GM10248 (cell line): ENCODE results near the gene MRS2.

Experiments
- CTCF ChIA-PET: fragments of 300-600 bp; sonication (Branson Sonifier 250); formaldehyde crosslinking; extraction: SDS; loops from one replicate; lab custom pipeline; 2021; ENCODE audit warnings: antibody characterized with exemption; lab: Yijun Ruan, JAX
- POLR2A ChIA-PET: fragments of 350-650 bp; sonication (Branson Sonifier 250); formaldehyde crosslinking; extraction: SDS; loops from one replicate; lab custom pipeline; 2020; ENCODE audit warnings: antibody characterized with exemption; lab: Yijun Ruan, JAX
- DNase-seq: peaks from one replicate; pipeline ENCODE4 v3.0.0; 2012; ENCODE audit errors: extremely low spot score
- TF ChIP-seq, protein P1 (sequence below): IDR thresholded peaks from 2 replicates; pipeline ENCODE4 v1.5.1; 2012; ENCODE audit warnings: mild to moderate bottlenecking, low read depth; ENCODE audit errors: extremely low read depth, missing control alignments, control extremely low read depth

The MRS2 gene

DNA sequence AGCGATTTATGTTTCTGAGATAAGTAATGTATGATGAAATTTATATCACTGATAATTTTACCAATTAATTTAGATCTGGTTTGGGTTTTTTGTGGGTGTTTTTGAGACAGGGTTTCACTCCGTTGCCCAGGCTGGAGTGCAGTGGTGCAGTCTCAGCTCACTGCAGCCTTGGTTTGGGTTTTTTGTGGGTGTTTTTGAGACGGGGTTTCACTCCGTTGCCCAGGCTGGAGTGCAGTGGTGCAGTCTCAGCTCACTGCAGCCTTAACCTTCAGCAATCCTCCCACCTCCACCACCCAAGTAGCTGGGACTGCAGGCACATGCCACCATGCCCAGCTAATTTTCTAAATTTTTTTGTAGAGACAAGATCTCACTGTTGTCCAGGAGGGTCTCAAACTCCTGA is 13.0 kb downstream of the MRS2 start:
- TF ChIP-seq, protein P1, sequence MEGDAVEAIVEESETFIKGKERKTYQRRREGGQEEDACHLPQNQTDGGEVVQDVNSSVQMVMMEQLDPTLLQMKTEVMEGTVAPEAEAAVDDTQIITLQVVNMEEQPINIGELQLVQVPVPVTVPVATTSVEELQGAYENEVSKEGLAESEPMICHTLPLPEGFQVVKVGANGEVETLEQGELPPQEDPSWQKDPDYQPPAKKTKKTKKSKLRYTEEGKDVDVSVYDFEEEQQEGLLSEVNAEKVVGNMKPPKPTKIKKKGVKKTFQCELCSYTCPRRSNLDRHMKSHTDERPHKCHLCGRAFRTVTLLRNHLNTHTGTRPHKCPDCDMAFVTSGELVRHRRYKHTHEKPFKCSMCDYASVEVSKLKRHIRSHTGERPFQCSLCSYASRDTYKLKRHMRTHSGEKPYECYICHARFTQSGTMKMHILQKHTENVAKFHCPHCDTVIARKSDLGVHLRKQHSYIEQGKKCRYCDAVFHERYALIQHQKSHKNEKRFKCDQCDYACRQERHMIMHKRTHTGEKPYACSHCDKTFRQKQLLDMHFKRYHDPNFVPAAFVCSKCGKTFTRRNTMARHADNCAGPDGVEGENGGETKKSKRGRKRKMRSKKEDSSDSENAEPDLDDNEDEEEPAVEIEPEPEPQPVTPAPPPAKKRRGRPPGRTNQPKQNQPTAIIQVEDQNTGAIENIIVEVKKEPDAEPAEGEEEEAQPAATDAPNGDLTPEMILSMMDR = no peak
- ChIA-PET CTCF (interaction anchor here (1.1 to 1.4 kb wide), 4 partner anchors 8 to 79 kb away, joined by 3 to 5 read pairs (median 3); partner anchors contain the start of gene ALDH5A1), POLR2A (no interaction called here)
- no peak for DNase-seq

DNA sequence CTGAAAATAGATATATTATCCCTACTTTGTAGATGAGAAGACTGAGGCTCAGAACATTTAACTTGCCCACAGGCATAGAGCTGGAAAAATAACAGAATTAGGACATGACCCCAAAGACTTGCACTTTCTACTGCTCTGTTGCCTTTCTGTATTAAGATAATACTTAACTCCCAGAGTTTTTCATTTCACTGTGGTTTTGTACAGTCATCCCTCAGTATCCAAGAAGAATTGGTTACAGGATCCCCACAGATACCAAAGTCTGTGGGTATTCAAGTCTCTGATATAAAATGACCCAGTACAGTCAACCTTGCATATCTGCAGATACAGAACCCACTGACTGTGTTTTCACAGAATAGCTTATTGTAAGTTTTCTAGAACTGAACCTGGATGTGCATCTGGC is 16.8 kb downstream of the MRS2 start:
- TF ChIP-seq, protein P1 = no peak
- CTCF ChIA-PET = interaction anchor here (3.7 kb wide), 1 partner anchor 12 kb away, joined by 23 read pairs; no protein-coding TSS in a partner anchor
- POLR2A ChIA-PET = no interaction called here
- no peak for DNase-seq

DNA sequence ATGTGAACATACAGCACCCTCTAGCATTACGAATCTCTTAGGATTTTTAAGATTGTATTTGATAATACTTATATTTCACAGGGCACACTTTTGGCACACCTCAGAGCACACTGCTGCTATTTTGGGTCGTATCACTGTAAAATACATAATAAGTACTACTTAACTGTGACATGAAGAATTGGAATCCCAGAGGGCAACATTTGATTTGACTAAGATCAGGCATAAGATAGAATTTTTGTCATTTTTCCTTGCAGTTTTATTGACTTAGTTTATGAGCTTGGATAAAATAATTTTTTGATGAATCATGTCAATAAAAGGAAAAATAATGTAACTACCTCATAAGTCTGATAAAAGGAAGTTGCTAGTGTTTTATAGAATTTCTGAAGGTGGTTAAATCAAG is 22.4 kb downstream of the MRS2 start:
- ChIA-PET POLR2A (no interaction called here), CTCF (interaction anchor here (0.8 to 2.4 kb wide), 7 partner anchors 10 to 757 kb away, joined by 3 to 6 read pairs (median 4); no protein-coding TSS in a partner anchor)
- TF ChIP-seq, protein P1 = no peak
- DNase-seq = no peak

DNA sequence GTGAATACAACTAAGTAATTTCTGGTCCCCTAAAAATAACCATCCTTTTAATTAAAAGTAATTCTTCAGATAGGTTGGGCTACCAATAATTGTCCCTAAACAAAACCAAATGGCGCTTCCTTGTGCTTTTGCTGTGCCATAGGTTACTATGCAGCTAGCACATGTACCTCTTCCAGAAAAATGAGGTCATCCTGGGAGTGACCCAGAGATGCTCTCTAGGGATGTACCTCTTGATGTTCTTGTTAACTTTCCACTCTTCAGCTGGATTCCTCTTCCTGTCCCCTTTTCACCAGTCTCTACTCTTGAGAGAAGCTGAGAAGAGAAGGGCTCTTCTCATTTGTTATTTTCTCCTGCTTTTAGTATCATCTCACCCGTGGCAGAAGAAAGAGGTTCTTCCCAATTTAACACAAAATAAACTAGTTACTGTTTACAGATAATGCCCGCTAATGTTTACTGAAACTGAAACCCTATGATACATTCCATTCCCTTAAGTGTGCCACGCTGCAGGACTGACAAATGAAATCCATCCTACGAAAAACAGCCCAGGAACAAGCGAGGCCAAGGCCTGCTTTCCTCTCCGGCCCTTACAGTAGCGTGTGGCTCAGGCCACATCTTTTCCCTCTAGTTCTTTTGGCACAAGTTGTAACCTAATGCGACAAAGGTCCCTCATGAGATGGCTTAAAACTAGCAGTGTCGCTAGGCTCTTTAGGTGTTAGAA is 24.2 kb downstream of the MRS2 start:
- CTCF ChIA-PET = interaction anchor here (2.4 kb wide), 1 partner anchor 8 kb away, joined by 6 read pairs; no protein-coding TSS in a partner anchor
- TF ChIP-seq, protein P1 = no peak
- POLR2A ChIA-PET = no interaction called here
- DNase-seq = no peak

DNA sequence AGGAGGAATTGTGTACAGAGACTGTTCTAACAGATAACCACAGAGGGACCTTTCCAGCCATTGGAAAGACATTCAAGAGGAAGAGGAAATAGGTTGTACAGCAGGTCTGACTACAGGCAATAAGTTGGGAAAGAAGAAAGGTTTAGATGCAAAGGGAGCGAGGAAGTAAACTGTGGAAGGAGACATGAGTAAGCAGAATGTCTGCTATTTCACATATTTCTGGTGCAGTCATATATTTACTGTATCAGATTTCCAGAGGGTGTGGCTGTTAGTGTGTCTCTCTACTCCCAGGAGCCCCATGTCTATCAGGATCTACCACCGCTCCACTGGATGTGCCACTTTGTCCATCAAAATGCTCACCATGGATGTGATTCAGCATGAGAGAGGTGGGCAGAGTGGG is 25.9 kb downstream of the MRS2 start:
- no peak for DNase-seq
- ChIA-PET CTCF (interaction anchor here (4.6 kb wide), 1 partner anchor 14 kb away, joined by 55 read pairs; no protein-coding TSS in a partner anchor), POLR2A (no interaction called here)
- TF ChIP-seq, protein P1 = no peak

DNA sequence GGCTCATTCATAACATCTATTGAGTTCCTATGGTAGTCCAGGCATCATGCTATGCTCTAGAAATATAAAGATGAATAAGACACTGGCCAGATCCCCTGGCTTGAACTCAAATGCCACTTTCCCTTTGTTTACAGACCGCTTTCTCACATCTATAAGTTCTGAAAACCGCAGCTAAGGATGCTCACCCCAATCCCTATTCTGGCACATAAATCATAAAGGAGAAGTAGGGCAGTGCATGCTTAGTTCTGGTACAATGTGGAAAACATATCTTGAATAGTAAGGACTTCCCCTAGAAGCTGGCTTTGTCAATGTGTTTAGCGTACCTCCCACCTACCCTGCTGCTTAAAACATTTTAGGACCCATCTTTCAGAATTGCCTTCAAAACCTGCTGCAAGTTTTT is 26.4 kb downstream of the MRS2 start:
- DNase-seq = no peak
- ChIA-PET POLR2A (no interaction called here), CTCF (interaction anchor here (4.6 kb wide), 1 partner anchor 13 kb away, joined by 55 read pairs; no protein-coding TSS in a partner anchor)
- TF ChIP-seq, protein P1 = no peak
